H1 (cell line): Measurements from ENCODE around the gene PIWIL1. TPM values are rescaled to one million over a fixed set of nuclear protein-coding genes. Genes with fewer than 3 reads are reported as not detected.

Experiments used
- CHD7 ChIP-seq: fragments of 300-600 bp; sonication (generic); IDR thresholded peaks from 2 replicates; pipeline ENCODE4 v1.7.1; 2012; ENCODE audit warnings: low read length, moderate library complexity, mild to moderate bottlenecking, inconsistent platforms; ENCODE audit not compliant: insufficient replicate concordance
- CTCF ChIP-seq, 3 experiments: IDR thresholded peaks; 1 replicate in 2 of 3; 2 replicates in 1 of 3; pipeline versions ENCODE4 v1.5.1 to v1.6.1; 2011; ENCODE audit warnings: low read length in 3 of 3, mild to moderate bottlenecking in 3 of 3, inconsistent platforms in 2 of 3, low read depth in 1 of 3, moderate library complexity in 1 of 3; ENCODE audit not compliant: insufficient read depth in 1 of 3; ENCODE audit errors: control extremely low read depth in 1 of 3
- polyA plus RNA-seq, 7 experiments: library from polyadenylated mRNA; depleted of rRNA in 3 of 7; stranded (reverse) in 5 of 7; unstranded in 2 of 7; fragments of >200 nt in 5 of 7; fragments of 200-250 nt in 2 of 7; gene quantifications; 1 replicate in 5 of 7; 2 replicates in 1 of 7; 4 replicates in 1 of 7; pipeline versions ENCODE4 v1.2.1 to v1.2.3, GENCODE V29; 2011 to 2013; ENCODE audit warnings: missing spikeins in 2 of 7, mixed read lengths in 2 of 7
- total RNA-seq: library from RNA; stranded (reverse); fragmentation: NEBNext Ultra II Directional; extraction: Animal tissue kit (Norgen Biotek cat#: 25700); gene quantifications from 2 replicates; pipeline ENCODE4 v1.2.1, GENCODE V29; 2021

The PIWIL1 gene
- total and polyA plus RNA-seq, 2 of the 8 experiments (the other 6 are each of a cell fraction or from before 2014, with no cell fraction given): not detected

- TF ChIP-seq CHD7 (no peak), CTCF (IDR thresholded peaks at IDR 0.05; ENCODE audit: control extremely low read depth in 1 of 3, insufficient read depth in 1 of 3, low read depth in 1 of 3, low read length in 3 of 3) (no peak)
- TF ChIP-seq, all 59 proteins: peak for 0
Measured at GRCh38 chr12:130320536-130320935, 17.2 kb upstream of the PIWIL1 start (continued).
